Kidney glomerular epithelial cell (primary cell): ENCODE data around the gene HAND2.

ENCODE experiments used
- DNase-seq: peaks from one replicate; lab custom pipeline; 2025; lab: John Stamatoyannopoulos, UW

Gene HAND2

GRCh38 chr4:173502282-173502681 is 27.7 kb downstream of the HAND2 start:
- DNase-seq = no peak

GRCh38 chr4:173501592-173502150 is 28.4 kb downstream of the HAND2 start:
- DNase-seq = no peak

- no peak for DNase-seq
Observed at GRCh38 chr4:173500841-173501591, 29.0 kb downstream of the HAND2 start.

- DNase-seq = no peak
Observed at GRCh38 chr4:173499658-173500535, 30.1 kb downstream of the HAND2 start.

- no peak for DNase-seq
Observed at GRCh38 chr4:173498771-173499170, 31.3 kb downstream of the HAND2 start.

- DNase-seq = no peak
Observed at GRCh38 chr4:173498023-173498422, 32.0 kb downstream of the HAND2 start.

- peak; percentile 62 for DNase-seq
Observed at GRCh38 chr4:173494013-173494970, 35.7 kb downstream of the HAND2 start.

GRCh38 chr4:173493041-173493440 is 37.0 kb downstream of the HAND2 start:
- DNase-seq = no peak

GRCh38 chr4:173492315-173492714 is 37.7 kb downstream of the HAND2 start:
- no peak for DNase-seq

- DNase-seq = peak; percentile 52
Observed at GRCh38 chr4:173490817-173491528, 39.1 kb downstream of the HAND2 start.

GRCh38 chr4:173490256-173490655 is 39.8 kb downstream of the HAND2 start:
- no peak for DNase-seq

- DNase-seq = peak; percentile 54
Observed at GRCh38 chr4:173489514-173489913, 40.5 kb downstream of the HAND2 start.

GRCh38 chr4:173488656-173489055 is 41.4 kb downstream of the HAND2 start:
- DNase-seq = no peak

GRCh38 chr4:173488074-173488473 is 42.0 kb downstream of the HAND2 start:
- DNase-seq = no peak

- no peak for DNase-seq
Observed at GRCh38 chr4:173486714-173487392, 43.2 kb downstream of the HAND2 start.

GRCh38 chr4:173485164-173485563 is 44.9 kb downstream of the HAND2 start:
- DNase-seq = no peak

- DNase-seq = no peak
Observed at GRCh38 chr4:173482330-173482931, 47.6 kb downstream of the HAND2 start.

- DNase-seq = no peak
Observed at GRCh38 chr4:173478913-173479283, 51.1 kb downstream of the HAND2 start.

GRCh38 chr4:173478201-173478912 is 51.7 kb downstream of the HAND2 start:
- no peak for DNase-seq
